K562 (cell line): ENCODE results near the gene TMEM25. TPM values are rescaled to one million over a fixed set of nuclear protein-coding genes. Genes with fewer than 3 reads are reported as not detected.
A peak's percentile ranks its signal among the peaks of the same experiment; 100 is the strongest.

ENCODE experiments used
- ADNP ChIP-seq: fragments of 200-800 bp; sonication (Bioruptor generic); IDR thresholded peaks from 2 replicates; pipeline ENCODE4 v1.6.1; 2016; ENCODE audit warnings: missing genetic modification characterization, missing compliant biosample characterization
- ATF1 ChIP-seq, 2 experiments: fragments of 450-650 bp in 1 of 2; IDR thresholded peaks; 2 replicates each; pipeline ENCODE4 v1.6.1; 2016; ENCODE audit warnings: missing compliant biosample characterization in 1 of 2, missing genetic modification characterization in 1 of 2
- ATF7 ChIP-seq: fragments of 450-650 bp; IDR thresholded peaks from 2 replicates; pipeline ENCODE4 v1.7.1; 2014; ENCODE audit warnings: mild to moderate bottlenecking, moderate library complexity
- DACH1 ChIP-seq: fragments of 450-650 bp; IDR thresholded peaks from 2 replicates; pipeline ENCODE4 v1.6.1; 2018; ENCODE audit not compliant: partially characterized antibody
- DPF2 ChIP-seq: fragments of 450-650 bp; IDR thresholded peaks from 2 replicates; pipeline ENCODE4 v1.6.1; 2016
- FOSL1 ChIP-seq: fragments of 200-800 bp; sonication (Bioruptor generic); conservative IDR thresholded peaks from 2 replicates; pipeline ENCODE4 v1.6.1; 2016; ENCODE audit warnings: missing genetic modification characterization, missing compliant biosample characterization
- GATA2 ChIP-seq: sonication (generic); formaldehyde crosslinking; IDR thresholded peaks from 2 replicates; pipeline ENCODE4 v1.4.0; 2020; ENCODE audit warnings: mild to moderate bottlenecking, missing genetic modification reagents
- HSF4 ChIP-seq: fragments of 250-450 bp; sonication (Bioruptor Pico); IDR thresholded peaks from 2 replicates; pipeline ENCODE4 v2.1.2; 2022; ENCODE audit warnings: mild to moderate bottlenecking, moderate library complexity, borderline replicate concordance
- MTA2 ChIP-seq: fragments of 450-650 bp; IDR thresholded peaks from 2 replicates; pipeline ENCODE4 v1.6.1; 2016; ENCODE audit warnings: low read depth
- MYC ChIP-seq, 2 experiments: fragments of 250-450 bp in 1 of 2; sonication (Bioruptor Pico) in 1 of 2; IDR thresholded peaks; 2 replicates each; pipeline versions ENCODE4 v1.5.1 to v1.6.1; 2012 to 2021; ENCODE audit warnings: low read depth in 2 of 2, borderline replicate concordance in 1 of 2, improper control_type of control experiment in 1 of 2, low read length in 1 of 2, mild to moderate bottlenecking in 1 of 2, moderate library complexity in 1 of 2
- NFE2 ChIP-seq: IDR thresholded peaks from 2 replicates; pipeline ENCODE4 v1.6.1; 2014; ENCODE audit warnings: antibody characterized with exemption, low read depth
- NR4A1 ChIP-seq, 2 experiments: fragments of 250-450 bp in 1 of 2; fragments of 450-650 bp in 1 of 2; sonication (Bioruptor Pico) in 1 of 2; IDR thresholded peaks; 2 replicates each; pipeline versions ENCODE4 v1.4.0 to v1.6.1; 2016 to 2020; ENCODE audit warnings: mild to moderate bottlenecking in 2 of 2, missing compliant biosample characterization in 1 of 2, missing genetic modification characterization in 1 of 2, moderate library complexity in 1 of 2
- POLR2AphosphoS5 ChIP-seq: IDR thresholded peaks from 2 replicates; pipeline ENCODE4 v1.6.1; 2011; ENCODE audit warnings: mild to moderate bottlenecking, low read depth, low read length, moderate library complexity; ENCODE audit not compliant: control insufficient read depth, insufficient read depth
- RNF2 ChIP-seq: sonication (generic); IDR thresholded peaks from 2 replicates; pipeline ENCODE4 v1.6.1; 2016
- RUNX1 ChIP-seq: sonication (generic); IDR thresholded peaks from 2 replicates; pipeline ENCODE4 v1.6.1; 2016; ENCODE audit warnings: antibody characterized with exemption, low read depth
- SMAD4 ChIP-seq: fragments of 250-450 bp; sonication (Bioruptor Pico); conservative IDR thresholded peaks from 2 replicates; pipeline ENCODE4 v1.8.0; 2021; ENCODE audit warnings: inconsistent platforms, mild to moderate bottlenecking, moderate library complexity
- SUPT5H ChIP-seq: fragments of 450-650 bp; IDR thresholded peaks from 2 replicates; pipeline ENCODE4 v1.6.1; 2016
- TEAD1 ChIP-seq, 2 experiments: fragments of 450-650 bp in 1 of 2; sonication (generic) in 1 of 2; formaldehyde crosslinking; IDR thresholded peaks; 2 replicates each; pipeline versions ENCODE4 v1.4.0 to v1.8.0; 2020 to 2022; ENCODE audit warnings: mild to moderate bottlenecking in 2 of 2, missing genetic modification reagents in 1 of 2
- TRIM24 ChIP-seq, 2 experiments: fragments of 450-650 bp; IDR thresholded peaks; 2 replicates each; pipeline ENCODE4 v1.6.1; 2016
- ZNF165 ChIP-seq: fragments of 250-450 bp; sonication (Bioruptor Pico); IDR thresholded peaks from 2 replicates; pipeline ENCODE4 v1.4.0; 2020; ENCODE audit warnings: borderline replicate concordance
- ZNF217 ChIP-seq: sonication (generic); formaldehyde crosslinking; IDR thresholded peaks from 2 replicates; pipeline ENCODE4 v1.8.0; 2022; ENCODE audit warnings: mild to moderate bottlenecking, missing genetic modification reagents
- ZNF24 ChIP-seq: fragments of 450-650 bp; IDR thresholded peaks from 2 replicates; pipeline ENCODE4 v1.6.1; 2016
- ZNF253 ChIP-seq: fragments of 250-450 bp; sonication (Bioruptor Pico); conservative IDR thresholded peaks from 2 replicates; pipeline ENCODE4 v1.6.1; 2021; ENCODE audit warnings: mild to moderate bottlenecking
- ZNF316 ChIP-seq: fragments of 450-650 bp; IDR thresholded peaks from 2 replicates; pipeline ENCODE4 v1.6.1; 2016
- ZNF408 ChIP-seq: fragments of 250-450 bp; sonication (Bioruptor Pico); IDR thresholded peaks from 2 replicates; pipeline ENCODE4 v1.4.0; 2020; ENCODE audit warnings: low read depth, mild to moderate bottlenecking, moderate library complexity
- ZNF41 ChIP-seq: fragments of 250-450 bp; sonication (Bioruptor Pico); conservative IDR thresholded peaks from 2 replicates; pipeline ENCODE4 v1.4.0; 2020; ENCODE audit warnings: mild to moderate bottlenecking
- ZNF785 ChIP-seq: fragments of 250-450 bp; sonication (Bioruptor Pico); IDR thresholded peaks from 2 replicates; pipeline ENCODE4 v1.4.0; 2020; ENCODE audit warnings: mild to moderate bottlenecking
- polyA plus RNA-seq, 8 experiments: library from polyadenylated mRNA; depleted of rRNA in 4 of 8; stranded (reverse) in 5 of 8; unstranded in 3 of 8; fragments of >200 nt; fragmentation: Nextera tagmentation in 2 of 8; fragmentation: Illumina TruSeq in 1 of 8; extraction: Ambion mirVana in 2 of 8; extraction: Trizol in 1 of 8; gene quantifications; 2 replicates each; pipeline versions ENCODE4 v1.2.1 to v1.2.3, GENCODE V29; 2011 to 2014; ENCODE audit warnings: inconsistent platforms in 1 of 8, missing spikeins in 1 of 8
- total RNA-seq, 7 experiments: library from RNA; depleted of rRNA in 6 of 7; stranded (reverse); fragments of >200 nt in 6 of 7; fragmentation: Illumina TruSeq in 2 of 7; extraction: Trizol in 2 of 7; gene quantifications; 2 replicates each; pipeline versions ENCODE4 v1.2.1 to v1.2.3, GENCODE V29; 2011 to 2021; ENCODE audit warnings: low replicate concordance in 1 of 7
- TF ChIP-seq, protein P1 (sequence below), 2 experiments: fragments of 450-650 bp; IDR thresholded peaks; 2 replicates each; pipeline ENCODE4 v1.6.1; 2016
- TF ChIP-seq, protein P2 (sequence below): fragments of 200-800 bp; sonication (Bioruptor generic); IDR thresholded peaks from 2 replicates; pipeline ENCODE4 v1.6.1; 2017; ENCODE audit warnings: missing genetic modification characterization, missing compliant biosample characterization

The TMEM25 gene
- total and polyA plus RNA-seq, 9 of the 15 experiments (the other 6 are each of a cell fraction or from before 2014, with no cell fraction given): 0.34 to 3.8 (median 2.0) TPM

DNA sequence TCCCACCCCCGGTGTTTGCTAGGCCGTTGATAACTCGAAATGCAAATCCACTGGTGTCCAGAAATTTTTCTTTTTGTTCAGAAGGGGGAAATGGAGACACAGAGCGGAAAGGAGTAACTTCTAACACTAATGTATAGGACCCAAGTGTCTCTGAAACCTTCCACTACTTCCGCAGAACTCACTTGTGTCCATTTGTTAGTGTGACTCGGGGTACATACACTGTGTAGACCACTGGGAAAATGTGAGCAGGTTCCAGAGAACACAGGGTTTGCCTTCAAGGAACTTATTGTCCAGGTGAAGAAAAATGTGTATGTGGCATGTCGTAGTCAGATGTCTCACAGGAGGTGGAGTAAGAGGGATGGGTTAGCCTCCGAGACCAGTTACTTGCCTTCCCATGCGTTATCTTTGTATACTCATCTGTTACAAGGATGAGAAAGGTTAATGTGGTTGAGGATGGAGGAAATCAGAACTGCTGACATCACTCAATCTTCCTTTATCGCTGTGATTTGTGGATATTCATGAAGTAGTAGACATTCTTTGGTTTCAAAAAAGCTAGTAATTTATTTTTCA is 42.1 kb downstream of the TMEM25 start (continued):
- TF ChIP-seq POLR2AphosphoS5: peak; percentile 62
- no peak for TF ChIP-seq ATF1 (CRISPR knock-in tag; IDR thresholded peaks at IDR 0.05)
- peak; percentile 85 for TF ChIP-seq ATF1 (tag; IDR thresholded peaks at IDR 0.05)
- peak; percentile 86 for TF ChIP-seq GATA2 (CRISPR knock-in tag)
- peak; percentile 80 for TF ChIP-seq FOSL1 (tag)
- TF ChIP-seq RNF2: peak; percentile 25; the same call in 1 of the 2 replicates
- no peak for TF ChIP-seq ZNF165 (CRISPR knock-in tag)
- TF ChIP-seq ZNF408 (CRISPR knock-in tag): no peak
- peak; percentile 98 for TF ChIP-seq ZNF316
- no peak for TF ChIP-seq ADNP
- TF ChIP-seq SUPT5H: no peak; the same call in 1 of the 2 replicates
- TF ChIP-seq DPF2: peak; percentile 86
- TF ChIP-seq, protein P1, sequence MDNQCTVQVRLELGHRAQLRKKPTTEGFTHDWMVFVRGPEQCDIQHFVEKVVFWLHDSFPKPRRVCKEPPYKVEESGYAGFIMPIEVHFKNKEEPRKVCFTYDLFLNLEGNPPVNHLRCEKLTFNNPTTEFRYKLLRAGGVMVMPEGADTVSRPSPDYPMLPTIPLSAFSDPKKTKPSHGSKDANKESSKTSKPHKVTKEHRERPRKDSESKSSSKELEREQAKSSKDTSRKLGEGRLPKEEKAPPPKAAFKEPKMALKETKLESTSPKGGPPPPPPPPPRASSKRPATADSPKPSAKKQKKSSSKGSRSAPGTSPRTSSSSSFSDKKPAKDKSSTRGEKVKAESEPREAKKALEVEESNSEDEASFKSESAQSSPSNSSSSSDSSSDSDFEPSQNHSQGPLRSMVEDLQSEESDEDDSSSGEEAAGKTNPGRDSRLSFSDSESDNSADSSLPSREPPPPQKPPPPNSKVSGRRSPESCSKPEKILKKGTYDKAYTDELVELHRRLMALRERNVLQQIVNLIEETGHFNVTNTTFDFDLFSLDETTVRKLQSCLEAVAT (IDR thresholded peaks at IDR 0.05): peak in 1 of 2 experiments; percentile 71; a peak in 1 of 4 replicates
- TF ChIP-seq DACH1: peak; percentile 78
- 0 out of 2 replicates have a peak, but pooled peaks have one; percentile 25 for TF ChIP-seq MYC (IDR thresholded peaks at IDR 0.05; ENCODE audit: low read depth, low read length)
- TF ChIP-seq MYC (CRISPR knock-in tag; IDR thresholded peaks at IDR 0.05; ENCODE audit: borderline replicate concordance, low read depth): no peak
- peak; percentile 45; the same call in 1 of the 2 replicates for TF ChIP-seq SMAD4 (CRISPR knock-in tag)
- no peak for TF ChIP-seq ZNF785 (CRISPR knock-in tag)
- TF ChIP-seq TRIM24 (IDR thresholded peaks at IDR 0.05): peak; percentile 40 to 56; a peak in 3 of 4 replicates
- peak; percentile 72 for TF ChIP-seq MTA2
- peak in 1 of 2 experiments; percentile 80; a peak in 2 of 4 replicates for TF ChIP-seq TEAD1 (CRISPR knock-in tag; IDR thresholded peaks at IDR 0.05)
- TF ChIP-seq ZNF41 (CRISPR knock-in tag): 0 out of 2 replicates have a peak, but pooled peaks have one; percentile 36
- TF ChIP-seq RUNX1: no peak
- TF ChIP-seq NR4A1 (CRISPR knock-in tag; IDR thresholded peaks at IDR 0.05): no peak
- 0 out of 2 replicates have a peak, but pooled peaks have one; percentile 73 for TF ChIP-seq NR4A1 (tag; IDR thresholded peaks at IDR 0.05)
- peak; percentile 57; the same call in 1 of the 2 replicates for TF ChIP-seq ATF7
- no peak for TF ChIP-seq ZNF253 (CRISPR knock-in tag)
- TF ChIP-seq ZNF217 (CRISPR knock-in tag): no peak
- 0 out of 2 replicates have a peak, but pooled peaks have one; percentile 14 for TF ChIP-seq ZNF24
- peak; percentile 87 for TF ChIP-seq NFE2
- TF ChIP-seq HSF4: no peak
- TF ChIP-seq, protein P2, sequence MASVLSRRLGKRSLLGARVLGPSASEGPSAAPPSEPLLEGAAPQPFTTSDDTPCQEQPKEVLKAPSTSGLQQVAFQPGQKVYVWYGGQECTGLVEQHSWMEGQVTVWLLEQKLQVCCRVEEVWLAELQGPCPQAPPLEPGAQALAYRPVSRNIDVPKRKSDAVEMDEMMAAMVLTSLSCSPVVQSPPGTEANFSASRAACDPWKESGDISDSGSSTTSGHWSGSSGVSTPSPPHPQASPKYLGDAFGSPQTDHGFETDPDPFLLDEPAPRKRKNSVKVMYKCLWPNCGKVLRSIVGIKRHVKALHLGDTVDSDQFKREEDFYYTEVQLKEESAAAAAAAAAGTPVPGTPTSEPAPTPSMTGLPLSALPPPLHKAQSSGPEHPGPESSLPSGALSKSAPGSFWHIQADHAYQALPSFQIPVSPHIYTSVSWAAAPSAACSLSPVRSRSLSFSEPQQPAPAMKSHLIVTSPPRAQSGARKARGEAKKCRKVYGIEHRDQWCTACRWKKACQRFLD (CRISPR knock-in tag): 0 out of 2 replicates have a peak, but pooled peaks have one; percentile 60
